Measurements from ENCODE around the gene REEP3.
"Not testable (repeated sequence)": the region's sequence is repeated elsewhere in the genome, so short reads cannot be mapped to it uniquely, and the experiment has no call there.

Gene REEP3

GRCh38 chr10:63553031-63553430 lies 31.8 kb downstream of the REEP3 start:
- DNase-seq: peak; percentile 94

- peak; percentile 38 for DNase-seq
Measured at GRCh38 chr10:63553473-63553872, 32.3 kb downstream of the REEP3 start.

- DNase-seq: peak; percentile 97
Measured at GRCh38 chr10:63554657-63555056, 33.5 kb downstream of the REEP3 start.

GRCh38 chr10:63555330-63555729 lies 34.1 kb downstream of the REEP3 start:
- DNase-seq: no peak

GRCh38 chr10:63558132-63558784 lies 37.1 kb downstream of the REEP3 start:
- DNase-seq: no peak

GRCh38 chr10:63561341-63561740 lies 40.1 kb downstream of the REEP3 start:
- no peak for DNase-seq

GRCh38 chr10:63562391-63562790 lies 41.2 kb downstream of the REEP3 start:
- DNase-seq: no peak

GRCh38 chr10:63562857-63563256 lies 41.7 kb downstream of the REEP3 start:
- no peak for DNase-seq

- DNase-seq: no peak
Measured at GRCh38 chr10:63563623-63564022, 42.4 kb downstream of the REEP3 start.

GRCh38 chr10:63564731-63565130 lies 43.5 kb downstream of the REEP3 start:
- DNase-seq: not testable (repeated sequence)

GRCh38 chr10:63573068-63573697 lies 52.0 kb downstream of the REEP3 start:
- peak; percentile 42 for DNase-seq

GRCh38 chr10:63574011-63574410 lies 52.8 kb downstream of the REEP3 start:
- no peak for DNase-seq

GRCh38 chr10:63576501-63576900 lies 55.3 kb downstream of the REEP3 start:
- no peak for DNase-seq

GRCh38 chr10:63578501-63578900 lies 57.3 kb downstream of the REEP3 start:
- no peak for DNase-seq

GRCh38 chr10:63579371-63580014 lies 58.3 kb downstream of the REEP3 start:
- peak; percentile 35 for DNase-seq

GRCh38 chr10:63582690-63583089 lies 61.5 kb downstream of the REEP3 start:
- no peak for DNase-seq

GRCh38 chr10:63583397-63583796 lies 62.2 kb downstream of the REEP3 start:
- no peak for DNase-seq

GRCh38 chr10:63583909-63584724 lies 62.9 kb downstream of the REEP3 start:
- peak; percentile 20 for DNase-seq

GRCh38 chr10:63584725-63585035 lies 63.5 kb downstream of the REEP3 start:
- DNase-seq: peak; percentile 50

GRCh38 chr10:63585041-63585440 lies 63.8 kb downstream of the REEP3 start:
- DNase-seq: no peak

- DNase-seq: no peak
Measured at GRCh38 chr10:63586043-63586442, 64.8 kb downstream of the REEP3 start.

GRCh38 chr10:63587191-63587590 lies 66.0 kb downstream of the REEP3 start:
- DNase-seq: no peak

GRCh38 chr10:63588436-63589167 lies 67.4 kb downstream of the REEP3 start:
- no peak for DNase-seq

All from fibroblast of skin of scalp (primary cell).